OCI-LY7 (cell line): ENCODE measurements around the gene SF3B1. TPM values are rescaled to one million over a fixed set of nuclear protein-coding genes. Genes with fewer than 3 reads are reported as not detected.
"Not testable (repeated sequence)": the region's sequence is repeated elsewhere in the genome, so short reads cannot be mapped to it uniquely, and the experiment has no call there.

Experiments
- BruUV-seq: library from RNA; stranded (reverse); fragments of 400-500 nt; replicated peaks from 2 replicates; lab custom pipeline; 2021; lab: Mats Ljungman, UMichigan
- CTCF ChIA-PET: fragments of 300-600 bp; sonication (Branson Sonifier 250); formaldehyde crosslinking; loops from one replicate; lab custom pipeline; 2022; ENCODE audit warnings: antibody characterized with exemption; ENCODE audit not compliant: unreplicated experiment; lab: Charles Lee
- POLR2A ChIA-PET: fragments of 300-600 bp; sonication (Branson Sonifier 250); formaldehyde crosslinking; loops from one replicate; lab custom pipeline; 2022; ENCODE audit warnings: antibody characterized with exemption; lab: Charles Lee
- DNase-seq: peaks from one replicate; pipeline ENCODE4 v3.0.0-alpha.2; 2015; ENCODE audit warnings: low spot score
- H2AFZ ChIP-seq: fragments of 200-600 bp; sonication (generic), shearing (Covaris generic); 2 replicates; pipeline ENCODE4 v1.6.1; 2014; ENCODE audit warnings: mild to moderate bottlenecking, antibody characterized with exemption, low read length, moderate library complexity
- H3K27ac ChIP-seq: fragments of 200-600 bp; sonication (generic); 2 replicates; pipeline ENCODE4 v1.5.1; 2014; ENCODE audit warnings: mixed run types, low read depth, mild to moderate bottlenecking, moderate library complexity, low read length, inconsistent platforms; ENCODE audit not compliant: poor library complexity, severe bottlenecking
- H3K36me3 ChIP-seq: fragments of 200-600 bp; sonication (generic); 2 replicates; pipeline ENCODE4 v1.6.1; 2014; ENCODE audit warnings: mild to moderate bottlenecking, antibody characterized with exemption, low read length, moderate library complexity, mixed read lengths; ENCODE audit not compliant: insufficient read depth
- H3K4me1 ChIP-seq: fragments of 200-600 bp; sonication (generic); 2 replicates; pipeline ENCODE4 v1.5.1; 2014; ENCODE audit warnings: mild to moderate bottlenecking, low read length; ENCODE audit not compliant: insufficient read depth, poor library complexity, severe bottlenecking
- H3K4me2 ChIP-seq: fragments of 200-600 bp; sonication (generic); 2 replicates; pipeline ENCODE4 v1.6.1; 2014; ENCODE audit warnings: mild to moderate bottlenecking, low read length
- H3K4me3 ChIP-seq: fragments of 200-600 bp; sonication (generic); 2 replicates; pipeline ENCODE4 v1.5.1; 2014; ENCODE audit warnings: mild to moderate bottlenecking, low read depth, low read length; ENCODE audit not compliant: poor library complexity, severe bottlenecking
- H3K79me2 ChIP-seq: fragments of 200-600 bp; sonication (generic); 2 replicates; pipeline ENCODE4 v1.6.1; 2016; ENCODE audit warnings: low read depth, mild to moderate bottlenecking, low read length, moderate library complexity, mixed read lengths; ENCODE audit not compliant: insufficient read depth
- H3K9me2 ChIP-seq: fragments of 200-600 bp; sonication (generic); 2 replicates; pipeline ENCODE4 v1.6.1; 2016; ENCODE audit warnings: mild to moderate bottlenecking, low read length, mixed read lengths; ENCODE audit not compliant: insufficient read depth
- H3K9me3 ChIP-seq: fragments of 200-600 bp; sonication (generic); 2 replicates; pipeline ENCODE4 v1.6.1; 2014; ENCODE audit warnings: mild to moderate bottlenecking, mixed run types, low read length, mixed read lengths
- H4K20me1 ChIP-seq: fragments of 200-600 bp; sonication (generic); 2 replicates; pipeline ENCODE4 v1.6.1; 2014; ENCODE audit warnings: mild to moderate bottlenecking, antibody characterized with exemption, low read length, moderate library complexity, mixed read lengths; ENCODE audit not compliant: insufficient read depth
- CTCF ChIP-seq: fragments of 200-600 bp; sonication (generic); conservative IDR thresholded peaks from 2 replicates; pipeline ENCODE4 v1.5.1; 2014; ENCODE audit warnings: mild to moderate bottlenecking, antibody characterized with exemption, low read length, moderate library complexity, mixed read lengths
- EZH2phosphoT487 ChIP-seq: fragments of 200-600 bp; sonication (generic); IDR thresholded peaks from 2 replicates; pipeline ENCODE4 v1.6.1; 2018; ENCODE audit warnings: low read depth, borderline replicate concordance, mild to moderate bottlenecking, mixed run types, antibody characterized with exemption, low read length, moderate library complexity, mixed read lengths
- intact Hi-C: fragments of 100-400 bp; cut with micrococcal nuclease; formaldehyde crosslinking; loops from one replicate; pipeline ENCODE4 v1.10.0; 2022; ENCODE audit not compliant: unreplicated experiment
- total RNA-seq, 2 experiments: library from RNA; depleted of rRNA in 1 of 2; stranded (reverse); fragments of >200 nt in 1 of 2; shearing (Covaris generic) in 1 of 2; gene quantifications; 2 replicates each; pipeline ENCODE4 v1.2.3, GENCODE V29; 2014 to 2022

Gene SF3B1
- total RNA-seq, 2 experiments from 2014 or later = 198 to 268 TPM

GRCh38 chr2:197435598-197436420 lies 981 bp upstream of the SF3B1 start:
- peaks cover 22% of the 10 kb centered on the region; the same call in 1 of the 2 replicates for H3K36me3 ChIP-seq
- ChIA-PET CTCF (no interaction called here), POLR2A (interaction anchor here (0.5 to 5.0 kb wide), 13 partner anchors 10 to 295 kb away, joined by 3 to 41 read pairs (median 4); partner anchors contain the start of genes COQ10B and MARS2)
- peak overlapping the region; percentile 78; the same call in 1 of the 2 replicates for H2AFZ ChIP-seq
- peak overlapping the region; percentile 99 for H3K4me3 ChIP-seq
- no peaks in the 10 kb centered on the region for H3K9me3 ChIP-seq
- BruUV-seq = TSS peak; percentile 97
- H3K27ac ChIP-seq = peak overlapping the region; percentile 67
- peaks cover 35% of the 10 kb centered on the region for H3K4me1 ChIP-seq
- H3K4me2 ChIP-seq = peak overlapping the region; percentile 91
- H4K20me1 ChIP-seq = peaks cover 26% of the 10 kb centered on the region
- H3K79me2 ChIP-seq = peaks cover 53% of the 10 kb centered on the region
- no peaks in the 10 kb centered on the region for H3K9me2 ChIP-seq
- intact Hi-C loops = loop anchor here (1.0 to 10.0 kb wide), 4 partner anchors 17 to 1781 kb away; partner anchors contain the start of genes COQ10B, HSPE1 and SLC39A10
- TF ChIP-seq CTCF (no peak), EZH2phosphoT487 (no peak)
- DNase-seq = peak; percentile 27

- BruUV-seq = TSS peak; percentile 79
- DNase-seq = peak; percentile 21
- Histone ChIP-seq H4K20me1 (peaks cover 31% of the 10 kb centered on the region), H3K79me2 (peaks cover 72% of the 10 kb centered on the region), H3K9me2 (no peaks in the 10 kb centered on the region), H3K4me3 (peak overlapping the region; percentile 99), H3K27ac (peak overlapping the region; percentile 76), H3K4me1 (peaks cover 42% of the 10 kb centered on the region), H3K36me3 (peaks cover 41% of the 10 kb centered on the region), H3K4me2 (peak overlapping the region; percentile 91), H2AFZ (peak overlapping the region; percentile 72; the same call in 1 of the 2 replicates), H3K9me3 (no peaks in the 10 kb centered on the region)
- no peak for TF ChIP-seq CTCF
- no peak for TF ChIP-seq EZH2phosphoT487
- intact Hi-C loops = loop anchor here (5.0 to 10.0 kb wide), 2 partner anchors 273 to 1779 kb away; partner anchors contain the start of genes MARS2 and SLC39A10
- ChIA-PET CTCF (no interaction called here), POLR2A (interaction anchor here (1.1 to 3.4 kb wide), 9 partner anchors 10 to 271 kb away, joined by 3 to 22 read pairs (median 4); partner anchors contain the start of genes COQ10B, HSPD1, HSPE1 and MARS2)
Observed at GRCh38 chr2:197433780-197434438, 919 bp downstream of the SF3B1 start.

- peak; percentile 17 for DNase-seq
- Histone ChIP-seq H3K79me2 (peaks cover 86% of the 10 kb centered on the region), H4K20me1 (peaks cover 42% of the 10 kb centered on the region), H3K36me3 (peaks cover 53% of the 10 kb centered on the region), H3K4me1 (peaks cover 44% of the 10 kb centered on the region), H3K4me2 (peak overlapping the region; percentile 91), H3K4me3 (peak overlapping the region; percentile 99)
- H3K27ac ChIP-seq, H2AFZ ChIP-seq, H3K9me3 ChIP-seq, BruUV-seq, H3K9me2 ChIP-seq, CTCF ChIA-PET: not testable (repeated sequence)
- POLR2A ChIA-PET = interaction anchor here (0.9 to 2.5 kb wide), 7 partner anchors 9 to 300 kb away, joined by 3 to 14 read pairs (median 3); partner anchors contain the start of gene COQ10B
- intact Hi-C loops = loop anchor here (5.0 to 10.0 kb wide), 2 partner anchors 275 to 1778 kb away; partner anchors contain the start of genes MARS2 and SLC39A10
Observed at GRCh38 chr2:197432527-197432926, 2.3 kb downstream of the SF3B1 start.
